ENCODE data around the gene JUND.

Gene JUND

GRCh38 chr19:18290302-18291018 is 9.0 kb upstream of the JUND start:
- peak; percentile 58 for DNase-seq (ENCODE audit: low spot score)

- DNase-seq (ENCODE audit: low spot score) = no peak
Measured at GRCh38 chr19:18289471-18290301, 8.3 kb upstream of the JUND start.

DNA sequence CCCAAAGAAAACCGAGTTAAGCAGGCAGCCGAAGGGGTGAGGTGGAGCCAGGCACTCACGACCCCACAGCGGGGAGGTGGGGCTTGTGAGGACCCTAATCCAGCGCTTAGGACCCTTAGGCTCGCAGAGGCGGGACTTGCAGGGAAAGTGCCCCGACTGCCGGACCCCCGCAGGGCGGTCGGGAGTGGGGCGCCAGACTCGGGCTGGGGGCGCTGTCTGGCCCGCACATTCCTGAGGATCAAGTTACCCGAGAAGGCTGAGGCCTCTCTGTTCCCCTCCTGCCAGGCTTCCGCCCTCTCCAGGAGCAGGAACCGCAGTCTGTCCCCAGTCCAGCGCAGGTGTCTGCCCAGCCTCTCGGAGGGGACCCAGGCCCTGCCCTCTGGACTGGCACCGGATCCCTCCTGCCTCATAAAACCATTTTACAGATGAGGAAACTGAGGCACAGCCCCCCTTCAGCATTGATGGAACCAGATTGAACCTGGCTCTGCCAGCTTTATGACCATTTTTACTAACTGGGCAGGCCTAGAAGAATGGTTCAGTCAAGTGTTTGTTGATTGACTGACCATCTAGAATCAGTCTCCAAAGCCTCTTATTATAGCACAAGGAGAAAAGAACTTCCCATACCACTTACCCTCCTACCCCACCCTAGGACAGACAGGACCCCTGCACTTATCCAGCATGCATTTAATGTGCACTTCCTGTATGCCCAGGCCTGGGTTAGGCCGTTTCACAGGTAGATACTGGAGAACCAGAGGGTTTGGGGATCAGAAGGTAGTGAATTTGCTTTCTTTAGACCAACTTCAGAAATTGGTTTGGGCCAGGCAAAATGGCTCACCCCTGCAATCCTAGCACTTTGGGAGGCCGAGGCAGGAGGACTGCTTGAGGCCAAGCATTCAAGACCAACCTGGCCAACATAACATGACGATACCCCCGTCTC is 6.7 kb upstream of the JUND start:
- no peak for DNase-seq (ENCODE audit: low spot score)

GRCh38 chr19:18286973-18287635 is 5.7 kb upstream of the JUND start:
- DNase-seq (ENCODE audit: low spot score) = no peak

DNA sequence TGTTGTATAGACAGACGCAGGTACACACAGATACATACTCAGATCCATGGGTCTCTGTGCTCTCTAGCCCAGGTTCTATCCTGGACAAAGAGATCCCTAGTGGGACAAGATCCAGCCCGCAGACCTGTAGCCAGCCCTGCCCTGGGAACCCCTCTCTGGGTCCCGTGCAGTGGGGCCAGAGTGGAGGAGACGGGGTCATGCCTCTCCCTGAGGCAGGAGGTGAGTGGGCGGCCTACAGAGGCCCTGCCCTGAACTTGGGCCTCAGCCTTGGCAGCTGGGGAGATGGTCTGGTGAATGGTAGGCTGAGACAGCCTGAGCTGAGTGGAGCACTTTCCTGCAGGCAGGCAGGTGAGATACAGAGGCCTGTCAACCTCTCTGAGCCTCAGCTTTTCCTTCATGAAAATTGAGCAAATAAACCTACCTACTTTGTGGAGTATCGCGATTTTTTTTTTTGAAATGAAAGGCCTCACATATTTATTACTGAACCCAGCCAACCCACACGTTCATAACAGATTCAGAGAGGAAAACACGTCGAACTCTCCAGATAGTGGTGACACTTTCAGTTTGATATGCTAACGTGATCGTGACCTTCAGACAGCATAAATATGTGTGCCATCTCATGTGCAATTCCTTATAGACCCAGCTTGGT is 3.4 kb upstream of the JUND start:
- no peak for DNase-seq (ENCODE audit: low spot score)

DNA sequence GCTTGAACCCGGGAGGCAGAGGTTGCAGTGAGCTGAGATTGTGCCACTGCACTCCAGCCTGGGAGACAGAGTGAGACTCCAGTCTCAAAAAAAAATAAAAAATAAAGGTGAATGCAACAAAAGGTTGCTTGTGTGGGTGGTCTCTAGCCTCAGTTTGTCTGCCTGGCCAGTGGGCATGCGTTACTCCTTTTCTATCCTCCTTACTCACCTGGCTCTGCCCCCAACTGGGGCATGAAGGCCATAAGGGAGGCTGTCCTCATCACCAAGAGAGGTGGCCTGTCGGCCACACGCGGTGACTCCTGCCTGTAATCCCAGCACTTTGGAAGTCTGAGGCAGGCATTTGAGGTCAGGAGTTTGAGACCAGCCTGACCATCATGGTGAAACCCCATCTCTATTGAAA is 1.9 kb upstream of the JUND start:
- no peak for DNase-seq (ENCODE audit: low spot score)

- DNase-seq (ENCODE audit: low spot score) = no peak
Measured at GRCh38 chr19:18282788-18283141, 1.3 kb upstream of the JUND start.

DNA sequence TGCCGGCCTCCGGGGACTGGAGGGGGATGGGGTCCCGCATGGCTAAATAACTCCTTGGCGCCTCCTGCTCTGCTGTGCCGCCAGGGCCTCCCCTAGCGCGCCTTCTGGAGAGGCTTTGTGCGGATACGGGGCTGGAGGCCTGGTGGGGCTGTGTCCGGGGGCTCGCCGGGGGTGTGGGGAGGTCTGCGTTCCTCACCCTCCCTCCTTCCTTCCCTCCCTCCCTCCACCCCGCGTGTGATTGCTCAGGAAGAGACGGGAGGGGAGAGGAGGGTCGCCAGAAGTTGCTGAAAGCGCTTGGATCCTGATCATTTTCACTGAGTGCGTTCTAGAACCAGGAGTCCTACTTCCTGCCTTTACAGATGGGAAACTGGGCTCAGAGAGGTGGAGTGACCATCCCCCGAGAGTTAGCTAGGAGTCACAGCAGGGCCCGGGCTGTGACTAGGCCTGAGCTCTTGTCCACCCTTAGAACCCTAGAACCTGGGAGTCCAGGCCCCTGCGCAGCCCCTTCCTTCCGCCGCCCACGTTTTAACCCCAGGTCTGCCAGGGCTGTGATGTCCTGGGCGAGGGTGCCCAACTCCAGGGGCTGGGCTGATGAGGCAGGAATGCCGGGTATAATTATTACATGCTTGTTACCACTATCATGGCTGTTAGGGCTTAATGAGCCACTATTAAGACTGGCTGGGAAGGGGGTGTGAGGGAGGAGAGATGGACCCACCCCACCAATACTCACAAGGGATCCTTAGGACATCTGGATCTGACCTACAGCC is 782 bp upstream of the JUND start:
- DNase-seq (ENCODE audit: low spot score) = no peak

DNA sequence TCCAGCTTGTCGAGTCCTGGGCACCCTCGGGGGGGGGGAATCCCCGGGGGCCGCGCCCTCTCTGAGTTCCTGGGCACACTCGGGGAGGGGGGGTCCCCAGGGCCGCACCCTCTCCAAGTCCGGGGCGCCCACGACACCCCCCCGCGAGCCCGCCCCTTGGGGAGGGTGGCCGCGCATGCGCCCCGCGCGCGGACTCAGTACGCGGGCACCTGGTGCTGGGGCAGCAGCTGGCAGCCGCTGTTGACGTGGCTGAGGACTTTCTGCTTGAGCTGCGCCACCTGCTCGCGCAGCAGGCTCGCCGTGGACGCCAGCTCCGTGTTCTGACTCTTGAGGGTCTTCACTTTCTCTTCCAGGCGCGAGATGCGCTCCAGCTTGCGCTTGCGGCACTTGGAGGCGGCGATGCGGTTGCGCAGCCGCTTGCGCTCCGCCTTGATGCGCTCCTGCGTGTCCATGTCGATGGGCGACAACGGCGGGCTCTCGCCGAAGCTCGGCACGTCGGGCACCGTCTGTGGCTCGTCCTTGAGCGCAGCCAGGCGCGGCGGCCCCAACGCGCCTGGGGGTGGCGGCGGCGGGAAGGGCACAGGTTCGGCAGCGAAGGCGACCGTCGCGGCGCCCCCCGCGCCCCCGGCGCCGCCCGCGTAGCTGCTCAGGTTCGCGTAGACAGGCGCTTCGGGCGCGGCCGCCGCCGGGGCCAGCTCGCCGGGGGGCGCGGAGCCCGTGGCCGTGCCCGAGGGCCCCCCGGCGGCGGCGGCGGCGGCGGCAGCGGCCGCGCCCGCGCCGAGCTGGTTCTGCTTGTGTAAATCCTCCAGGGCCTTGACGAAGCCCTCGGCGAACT is 958 bp downstream of the JUND start:
- DNase-seq (ENCODE audit: low spot score) = peak; percentile 91

- peak; percentile 93 for DNase-seq (ENCODE audit: low spot score)
Measured at GRCh38 chr19:18279516-18280246, 1.7 kb downstream of the JUND start.

DNA sequence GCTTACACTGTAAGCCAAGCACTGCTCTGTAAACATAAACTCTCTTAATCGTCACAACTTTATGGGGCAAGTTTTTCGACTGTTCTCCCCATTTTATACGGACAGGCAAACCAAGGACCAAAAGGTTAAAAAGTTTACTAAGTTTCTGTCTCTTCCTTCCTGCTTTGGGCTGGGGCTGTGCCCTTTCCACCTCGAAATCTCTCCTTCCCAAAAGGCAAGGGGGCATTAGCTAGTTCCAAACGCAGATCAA is 2.2 kb downstream of the JUND start:
- DNase-seq (ENCODE audit: low spot score) = no peak

- DNase-seq (ENCODE audit: low spot score) = no peak
Measured at GRCh38 chr19:18278521-18279265, 2.7 kb downstream of the JUND start.

DNA sequence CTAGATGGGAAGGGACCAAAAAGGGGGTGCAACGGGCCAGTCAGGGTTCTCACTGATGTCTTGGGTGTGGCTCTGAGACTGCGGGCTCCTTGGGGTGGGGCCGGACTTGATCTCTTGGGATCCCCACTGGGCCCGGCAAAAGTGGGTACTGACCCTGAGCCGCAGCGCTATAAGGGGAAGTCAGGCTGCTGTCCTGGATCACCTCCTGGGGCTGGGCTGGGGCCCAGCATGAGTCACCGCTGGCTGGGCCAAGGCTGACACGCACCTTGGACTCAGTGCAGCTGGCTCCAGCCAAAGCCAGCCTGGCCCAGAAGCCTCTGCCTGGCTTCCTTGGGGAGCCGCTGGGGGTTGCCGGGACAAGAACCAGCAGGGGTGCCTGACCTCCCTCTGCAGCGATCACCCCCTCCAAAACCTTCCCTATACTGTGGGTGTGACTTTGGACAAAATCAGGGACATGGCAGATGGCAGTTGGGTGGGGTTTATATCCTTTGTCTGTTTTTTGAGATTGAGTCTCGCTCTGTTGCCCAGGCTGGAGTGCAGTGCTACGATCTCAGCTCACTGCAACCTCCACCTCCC is 6.6 kb downstream of the JUND start:
- DNase-seq (ENCODE audit: low spot score) = no peak

DNA sequence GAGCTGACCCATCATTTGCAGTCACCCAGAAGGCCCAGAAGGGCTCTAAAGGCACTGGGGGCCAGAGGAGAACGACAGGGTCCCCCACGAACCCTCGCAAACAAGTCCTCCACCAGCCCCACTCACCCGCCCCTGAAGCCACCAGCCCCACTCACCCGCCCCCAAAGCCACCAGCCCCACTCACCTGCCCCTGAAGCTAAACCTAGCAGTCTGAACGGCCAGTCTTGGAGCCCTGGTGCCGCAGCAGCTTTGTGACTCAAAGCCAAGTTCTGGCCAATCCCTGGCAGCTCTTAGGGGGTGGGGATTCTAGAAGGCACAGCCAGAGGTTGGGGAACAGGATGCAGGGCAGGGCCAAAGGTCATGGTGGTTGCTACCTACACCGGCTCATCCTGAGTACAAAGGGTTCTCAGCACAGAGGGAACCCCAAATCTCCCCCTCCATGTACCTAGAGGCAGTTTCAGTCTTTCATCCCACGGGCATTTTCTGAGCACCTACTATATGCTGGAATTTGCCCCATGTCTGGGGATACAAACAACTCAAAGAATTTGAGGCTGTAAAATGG is 7.1 kb downstream of the JUND start, which contains the start of gene IQCN:
Gene IQCN (minus strand): TSS at position 234 of the 562 bp plus-strand sequence. CDS start 4,974 bp downstream, outside the sequence.
- DNase-seq (ENCODE audit: low spot score) = no peak

- DNase-seq (ENCODE audit: low spot score) = no peak
Measured at GRCh38 chr19:18273561-18274218, 7.7 kb downstream of the JUND start.

GRCh38 chr19:18271433-18271841 is 10.0 kb downstream of the JUND start:
- no peak for DNase-seq (ENCODE audit: low spot score)

DNA sequence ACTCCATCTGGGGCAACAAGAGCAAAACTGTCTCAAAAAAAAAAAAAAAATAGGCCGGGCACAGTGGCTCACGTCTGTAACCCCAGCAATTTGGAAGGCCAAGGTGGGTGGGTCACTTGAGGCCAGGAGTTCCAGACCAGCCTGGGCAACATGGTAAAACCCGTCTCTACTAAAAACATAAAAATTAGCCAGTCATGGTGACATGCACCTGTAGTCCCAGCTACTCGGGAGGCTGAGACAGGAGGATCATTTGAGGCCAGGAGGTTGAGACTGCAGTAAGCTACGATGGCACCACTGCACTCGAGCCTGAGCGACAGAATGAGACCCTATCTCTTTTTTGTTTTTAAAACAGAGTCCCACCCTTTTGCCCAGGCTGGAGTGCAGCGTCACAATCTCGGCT is 11.1 kb downstream of the JUND start:
- DNase-seq (ENCODE audit: low spot score) = no peak
